Medulla oblongata (tissue), 1 donor: Measurements from ENCODE around the gene PHC2.
A peak's percentile ranks its signal among the peaks of the same experiment; 100 is the strongest.

Experiments used
- DNase-seq: peaks from one replicate; pipeline ENCODE4 v3.0.0-alpha.2; 2015; ENCODE audit errors: extremely low spot score

Gene PHC2

DNA sequence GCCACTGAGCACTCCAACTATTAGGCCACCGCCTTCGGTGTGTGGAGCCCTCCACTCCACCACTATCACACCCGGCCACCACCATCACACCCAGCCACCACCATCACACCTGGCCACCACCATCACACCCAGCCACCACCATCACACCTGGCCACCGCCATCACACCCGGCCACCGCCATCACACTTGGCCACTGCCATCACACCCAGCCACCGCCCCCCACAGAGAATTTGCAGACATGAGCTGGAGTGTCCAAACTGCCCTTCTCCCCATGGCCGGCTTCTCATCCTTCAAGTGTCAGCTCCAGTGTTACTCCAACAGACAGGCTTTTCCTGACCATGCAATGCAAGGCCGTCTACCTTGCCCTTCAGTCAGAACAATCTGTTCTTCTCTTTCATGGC lies 59.6 kb downstream of the PHC2 start:
- DNase-seq, result no peak

DNA sequence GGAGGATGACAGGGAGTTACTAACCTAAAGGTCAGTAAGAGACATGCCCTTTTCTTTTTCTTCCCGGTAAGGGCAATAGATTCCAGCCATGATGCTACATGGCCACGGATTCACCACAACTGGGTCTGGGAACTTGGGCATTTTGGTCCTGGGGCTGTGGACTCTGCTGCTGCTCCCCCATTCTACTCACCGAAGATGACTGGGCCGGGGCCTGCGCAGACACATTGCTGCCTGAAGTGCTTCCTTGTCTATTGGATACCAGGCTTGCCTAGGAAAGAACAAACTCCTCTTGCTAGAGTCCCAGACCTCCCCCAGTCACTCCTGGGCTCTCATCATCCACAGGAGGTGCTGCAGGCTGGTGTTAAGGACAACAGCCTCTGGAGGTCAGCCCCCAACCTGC lies 60.1 kb downstream of the PHC2 start:
- DNase-seq, result no peak

DNA sequence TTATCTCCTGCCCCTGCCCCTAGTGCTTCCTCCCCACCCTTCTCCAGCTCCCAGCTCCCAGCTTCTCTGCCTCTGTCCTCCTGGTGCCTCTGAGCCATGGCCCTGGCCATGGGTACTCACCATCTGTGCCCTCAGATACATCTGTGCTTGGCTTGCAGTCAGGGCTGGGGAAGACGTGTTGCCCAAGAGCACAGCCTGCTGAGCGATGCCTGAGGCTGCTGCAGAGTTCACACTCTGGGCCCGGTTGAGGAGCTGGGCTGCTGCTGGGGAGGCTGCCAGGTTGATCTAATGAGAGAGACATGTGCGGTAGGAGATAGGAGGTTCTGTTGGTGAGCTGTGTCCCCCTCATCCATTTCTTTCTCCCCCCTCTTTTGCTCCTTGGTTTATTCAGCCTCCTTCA lies 60.6 kb downstream of the PHC2 start:
- DNase-seq, result no peak

DNA sequence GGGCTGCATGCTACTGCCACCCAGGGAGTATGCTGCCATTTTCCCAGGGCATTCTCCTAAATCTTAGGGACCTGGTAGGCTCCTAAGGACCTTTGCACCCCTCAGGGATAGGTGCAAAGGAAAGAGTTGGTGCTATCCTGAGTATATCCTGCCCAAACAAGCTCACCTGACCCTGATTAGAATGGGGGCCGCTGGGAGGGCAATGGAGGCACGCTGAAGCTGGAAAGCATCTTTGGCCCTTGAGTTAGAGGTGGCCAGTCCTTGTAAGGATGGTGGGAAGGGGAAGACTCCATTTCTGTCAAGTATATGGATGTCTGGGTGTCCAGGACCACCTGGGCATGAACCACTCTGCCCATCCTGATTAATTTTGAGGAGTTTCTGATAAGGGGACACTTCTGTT lies 61.1 kb downstream of the PHC2 start:
- no peak for DNase-seq

DNA sequence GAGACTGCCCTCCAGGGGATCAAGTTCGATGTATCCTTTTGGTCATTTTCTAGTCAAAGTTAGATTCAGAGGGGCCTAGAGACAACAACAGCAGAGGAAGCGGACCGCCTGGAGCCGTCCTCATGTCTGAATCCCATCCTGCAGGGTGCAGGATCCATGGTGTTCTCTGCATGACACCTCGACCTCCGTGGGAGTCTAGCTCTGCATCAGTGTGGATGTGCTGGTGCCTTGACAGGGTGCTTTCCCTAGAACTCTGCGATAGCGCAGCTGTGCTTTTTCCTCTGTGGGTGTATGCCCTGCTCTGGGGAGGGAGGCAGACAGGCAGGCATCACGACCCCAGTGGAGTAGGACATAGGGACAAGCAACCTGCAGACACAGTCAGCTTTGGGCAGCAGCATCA lies 61.8 kb downstream of the PHC2 start:
- DNase-seq, result no peak

DNA sequence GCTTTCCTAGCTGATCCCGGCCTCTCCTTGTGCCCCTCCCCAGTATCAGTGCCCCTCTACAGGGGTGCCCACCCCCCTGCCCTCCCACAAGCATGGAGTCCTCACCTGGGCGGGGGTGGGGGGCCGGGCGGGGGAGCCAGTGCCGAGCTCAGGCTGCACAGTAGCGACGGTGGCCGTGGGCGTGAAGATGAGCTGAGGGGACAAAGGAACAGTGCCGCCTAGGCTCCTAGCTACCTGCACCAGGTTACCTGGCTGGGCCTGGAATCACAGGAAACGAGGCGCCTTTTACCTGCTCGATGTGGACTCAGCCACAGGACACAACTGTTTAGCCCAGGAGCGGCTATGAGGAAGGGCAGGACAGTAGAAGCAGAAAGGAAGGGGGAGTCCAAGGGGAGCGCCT lies 62.5 kb downstream of the PHC2 start:
- no peak for DNase-seq

DNA sequence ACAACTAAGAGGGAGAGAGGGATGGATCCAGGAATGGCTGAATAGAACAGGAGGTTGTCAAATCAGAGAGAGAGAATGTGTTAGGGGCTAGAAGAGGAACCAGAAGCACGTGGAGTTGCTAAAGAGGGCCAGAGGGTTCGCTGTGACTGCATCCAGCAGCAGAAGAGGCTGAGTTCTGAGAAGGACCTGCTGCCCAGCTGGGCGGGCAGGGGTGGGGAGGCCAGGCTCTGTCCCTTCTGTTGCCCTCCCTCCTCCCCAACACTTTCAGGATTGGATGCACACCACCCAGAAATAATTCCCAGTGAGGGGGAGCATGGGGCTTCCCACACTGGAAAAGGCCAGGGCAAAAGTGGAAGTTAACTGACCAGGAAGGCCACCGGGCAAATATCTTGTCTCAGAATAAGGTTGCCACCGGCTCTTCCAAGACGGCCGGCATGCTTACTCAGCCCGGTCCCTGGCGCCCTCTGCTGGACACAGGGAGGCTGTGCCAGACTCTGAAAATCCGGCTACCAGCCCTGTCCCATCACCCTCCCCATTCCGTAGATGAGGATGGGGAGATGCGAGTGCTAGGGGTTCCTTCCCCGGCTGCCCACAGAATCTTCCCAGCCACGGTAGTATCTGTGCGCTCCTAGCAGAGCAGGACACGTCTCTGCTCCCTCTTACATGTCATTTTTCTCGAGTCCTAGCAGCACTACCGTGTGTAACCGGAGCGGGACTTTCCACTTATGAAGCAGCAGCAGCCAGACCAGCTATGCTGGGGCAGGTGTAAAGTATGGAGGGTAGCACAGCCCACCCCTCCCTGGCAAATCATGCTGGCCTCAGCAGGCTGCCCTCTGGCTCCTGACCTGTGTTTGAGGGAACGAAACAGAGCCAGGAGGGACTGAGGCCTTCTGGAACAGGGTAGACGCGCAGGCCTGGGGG lies 63.1 kb downstream of the PHC2 start:
- peak; percentile 96 for DNase-seq

DNA sequence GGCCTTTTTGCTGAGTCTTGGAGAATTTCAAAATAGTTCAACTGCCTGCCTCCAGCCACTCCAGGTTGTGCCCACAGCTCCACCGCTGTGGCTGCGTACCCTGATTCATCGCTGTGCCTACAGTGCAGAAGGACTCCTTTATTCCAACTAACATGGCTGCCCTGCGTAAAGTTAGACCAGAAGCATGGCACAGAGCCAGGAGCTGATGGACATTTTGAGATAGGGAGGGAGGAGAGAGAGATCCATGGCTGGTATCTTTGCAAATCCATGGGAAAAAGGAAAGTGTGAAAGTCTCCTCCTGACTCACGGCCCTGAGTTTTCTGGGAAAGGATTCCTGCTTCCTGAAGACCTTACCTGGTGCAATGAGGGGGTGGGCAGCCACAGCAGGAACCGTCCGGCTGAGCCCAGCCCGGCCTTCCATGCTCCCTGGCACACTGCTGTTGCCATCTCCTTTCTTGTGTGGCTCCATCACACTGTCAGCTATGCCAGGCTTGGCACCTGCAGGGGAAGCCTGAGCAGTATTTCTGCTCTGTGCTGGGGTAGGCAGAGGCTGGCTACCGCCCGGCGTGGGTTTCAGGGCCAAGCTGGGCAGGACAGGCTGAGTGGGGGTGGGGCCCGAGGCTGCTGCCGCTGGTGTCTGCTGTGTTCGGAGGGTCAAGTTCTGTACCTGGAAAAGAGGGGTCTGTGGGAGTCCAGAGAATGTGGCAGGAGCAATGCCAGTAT lies 64.0 kb downstream of the PHC2 start:
- no peak for DNase-seq

DNA sequence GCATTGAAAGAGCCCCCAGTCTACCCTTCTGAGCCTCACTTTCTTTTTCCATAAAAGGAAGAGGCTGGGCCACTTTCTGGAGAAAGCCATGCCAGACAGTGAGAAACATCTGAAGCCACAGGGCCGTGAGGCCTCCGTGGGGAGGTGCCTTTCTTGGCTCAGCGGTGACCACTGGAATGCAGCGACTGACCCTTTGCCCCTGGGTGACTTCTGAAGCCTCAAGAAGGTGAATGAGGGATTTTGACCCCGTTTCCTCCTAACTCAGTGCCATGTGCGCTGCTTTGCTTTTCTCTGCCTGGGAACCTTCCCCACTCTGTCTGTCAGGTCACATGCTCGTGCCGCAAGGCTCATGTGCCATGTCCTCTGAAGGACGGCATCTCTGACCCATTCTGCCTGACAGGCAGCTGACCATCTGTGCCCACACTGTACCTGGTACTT lies 65.3 kb downstream of the PHC2 start:
- DNase-seq, result peak; percentile 58

DNA sequence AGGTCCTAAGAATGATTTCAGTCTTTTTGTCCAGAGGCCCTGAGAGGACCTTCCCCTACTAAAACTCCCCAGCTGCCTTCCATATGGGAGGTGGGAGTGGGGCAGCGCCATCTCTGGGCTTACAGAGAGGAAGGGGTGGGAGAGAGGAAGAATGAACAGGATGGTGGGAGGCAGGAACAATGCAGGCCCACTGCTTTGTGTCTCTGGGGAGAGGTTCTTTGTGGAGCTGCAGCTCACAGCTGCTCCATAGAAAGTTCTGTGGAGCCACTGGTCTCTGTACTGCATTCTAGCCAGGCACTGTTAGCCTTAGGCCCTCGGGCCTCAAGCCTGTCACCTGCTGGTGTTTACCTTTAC lies 66.4 kb downstream of the PHC2 start:
- DNase-seq, result no peak

DNA sequence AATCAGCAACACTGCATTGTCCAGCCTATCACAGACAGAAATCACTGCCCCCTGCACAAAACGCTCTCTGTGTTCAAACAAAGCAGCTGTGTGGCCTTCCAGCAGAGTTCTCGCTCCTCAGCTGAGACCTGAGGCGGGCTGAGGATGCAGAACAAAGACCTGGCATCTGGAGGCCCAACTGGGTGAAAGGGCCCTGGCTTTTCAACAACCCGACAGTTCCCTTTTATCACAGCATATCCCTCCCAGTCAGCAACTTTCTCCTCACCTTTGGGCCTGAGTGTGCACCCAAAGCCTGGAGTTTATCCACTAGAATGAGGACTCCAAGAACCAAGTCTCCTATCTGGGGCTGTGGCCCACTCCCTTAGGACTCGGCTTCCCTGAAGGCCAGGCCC lies 67.4 kb downstream of the PHC2 start:
- peak; percentile 92 for DNase-seq

DNA sequence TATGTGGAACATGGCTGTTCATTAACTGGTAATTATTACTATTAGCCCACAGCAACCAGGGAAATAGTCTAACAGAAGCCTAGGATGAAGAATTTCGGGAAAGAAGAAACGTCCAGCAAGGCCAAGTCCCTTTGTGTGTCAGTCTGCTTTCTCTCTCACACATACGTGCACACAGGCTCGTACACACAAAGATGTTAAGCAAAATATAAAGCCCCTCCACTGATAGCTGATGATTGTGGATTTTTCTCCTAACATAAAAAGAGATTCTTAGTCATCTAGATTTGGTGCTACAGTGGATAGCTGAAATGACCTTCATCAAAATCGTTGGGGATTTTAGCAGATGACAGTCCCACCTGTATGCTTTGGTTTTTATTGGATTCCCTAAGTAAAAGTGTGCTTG lies 67.9 kb downstream of the PHC2 start:
- DNase-seq, result no peak

DNA sequence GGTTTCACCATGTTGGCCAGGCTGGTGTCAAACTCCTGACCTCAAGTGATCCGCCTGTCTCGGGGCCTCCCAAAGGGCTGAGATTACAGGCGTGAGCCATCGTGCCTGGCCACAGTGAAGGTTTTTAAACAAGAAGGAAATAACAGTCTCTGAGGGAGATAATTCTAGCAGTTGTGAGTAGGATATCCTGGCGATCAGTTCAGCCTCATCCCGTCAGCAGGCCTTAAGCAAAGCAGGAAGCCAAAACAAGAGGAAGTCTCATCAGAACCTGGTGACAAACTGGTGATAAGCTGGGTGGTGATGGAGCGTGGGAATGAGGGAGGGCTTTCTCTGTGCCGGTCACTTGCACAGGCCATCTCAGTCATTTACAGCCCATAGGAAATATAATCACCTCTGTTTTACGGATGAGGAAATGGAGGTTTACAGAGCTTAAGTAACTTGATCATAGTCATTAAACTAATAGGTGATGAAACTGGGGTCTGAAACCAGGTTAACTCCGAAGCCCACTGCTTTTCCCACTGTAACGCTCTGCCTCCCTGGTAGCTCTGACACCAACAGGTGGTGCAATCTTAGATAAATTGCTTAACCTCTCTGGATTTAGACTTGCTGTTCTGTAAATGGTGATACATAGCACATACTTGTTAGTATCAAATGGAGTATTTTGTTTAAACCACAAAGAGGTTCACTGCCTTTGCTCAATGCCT lies 69.2 kb downstream of the PHC2 start:
- DNase-seq, result peak; percentile 72

DNA sequence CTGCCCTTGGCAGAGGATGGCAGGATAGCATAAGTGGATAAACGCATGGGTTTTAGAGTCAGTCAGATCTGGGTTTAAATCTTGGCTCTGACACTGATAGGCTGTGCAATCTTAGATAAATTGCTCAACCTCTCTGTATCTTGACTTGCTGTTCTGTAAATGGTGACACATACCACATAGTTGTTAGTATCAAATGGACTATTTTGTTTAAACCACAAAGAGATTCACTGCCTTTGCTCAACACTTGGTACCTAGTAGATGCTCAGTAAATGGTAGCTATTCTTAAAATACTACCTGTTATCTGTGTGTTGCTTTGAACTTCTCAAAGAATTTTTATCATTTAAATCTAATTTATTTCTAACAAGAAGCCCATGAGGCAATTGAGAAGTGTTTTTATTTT lies 70.5 kb downstream of the PHC2 start:
- no peak for DNase-seq

DNA sequence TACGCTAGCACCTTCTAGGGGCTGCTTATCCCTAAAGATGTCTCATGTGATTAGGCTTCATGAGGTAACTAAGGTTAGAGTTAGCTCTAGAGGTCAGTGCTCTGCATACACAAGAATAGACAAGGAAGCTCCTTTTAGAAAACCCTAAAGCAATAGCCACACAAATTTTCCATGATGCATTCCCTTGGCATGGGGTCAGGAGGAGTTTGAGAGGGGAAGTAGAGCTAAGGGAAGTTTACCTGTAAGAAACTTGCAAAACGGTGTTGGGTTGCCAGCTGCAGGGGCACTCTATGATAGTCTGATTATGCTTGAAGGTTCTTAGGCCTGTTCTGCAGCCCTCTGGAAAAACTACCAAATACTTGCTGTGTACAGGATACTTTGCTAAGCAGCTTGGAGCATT lies 71.0 kb downstream of the PHC2 start:
- DNase-seq, result no peak

DNA sequence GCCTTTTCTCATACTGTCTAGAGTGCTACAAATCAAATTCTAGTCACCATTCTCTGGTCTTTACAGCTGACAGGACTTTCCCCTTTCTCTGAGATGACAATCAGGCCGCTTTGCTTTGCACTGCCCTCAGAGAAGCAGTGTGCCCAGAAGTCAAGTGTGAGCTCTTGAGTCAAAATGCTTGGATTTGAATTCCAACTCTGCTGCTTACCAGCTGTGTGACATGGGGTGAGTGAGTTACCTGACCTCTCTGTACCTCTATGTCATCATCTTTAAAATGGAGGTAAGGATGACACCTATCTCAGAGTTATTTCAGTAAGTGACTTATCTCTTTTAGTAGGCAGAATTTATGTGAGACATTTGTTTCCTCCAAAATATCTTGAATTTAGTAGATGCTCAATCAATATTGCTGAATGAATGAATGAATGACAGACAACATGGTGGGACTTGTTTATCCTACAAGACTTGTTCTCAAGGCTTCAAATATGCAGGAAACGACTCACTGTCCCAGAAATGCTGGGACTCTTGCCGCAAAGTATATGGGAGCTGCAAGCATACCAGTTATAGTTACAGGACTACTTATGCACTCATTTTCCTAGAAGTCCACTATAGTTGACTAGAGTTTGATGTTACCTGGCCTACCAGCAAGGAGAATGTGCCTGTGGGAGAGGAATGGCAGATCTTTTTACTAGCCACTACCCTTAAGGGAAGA lies 71.9 kb downstream of the PHC2 start:
- peak; percentile 70 for DNase-seq

DNA sequence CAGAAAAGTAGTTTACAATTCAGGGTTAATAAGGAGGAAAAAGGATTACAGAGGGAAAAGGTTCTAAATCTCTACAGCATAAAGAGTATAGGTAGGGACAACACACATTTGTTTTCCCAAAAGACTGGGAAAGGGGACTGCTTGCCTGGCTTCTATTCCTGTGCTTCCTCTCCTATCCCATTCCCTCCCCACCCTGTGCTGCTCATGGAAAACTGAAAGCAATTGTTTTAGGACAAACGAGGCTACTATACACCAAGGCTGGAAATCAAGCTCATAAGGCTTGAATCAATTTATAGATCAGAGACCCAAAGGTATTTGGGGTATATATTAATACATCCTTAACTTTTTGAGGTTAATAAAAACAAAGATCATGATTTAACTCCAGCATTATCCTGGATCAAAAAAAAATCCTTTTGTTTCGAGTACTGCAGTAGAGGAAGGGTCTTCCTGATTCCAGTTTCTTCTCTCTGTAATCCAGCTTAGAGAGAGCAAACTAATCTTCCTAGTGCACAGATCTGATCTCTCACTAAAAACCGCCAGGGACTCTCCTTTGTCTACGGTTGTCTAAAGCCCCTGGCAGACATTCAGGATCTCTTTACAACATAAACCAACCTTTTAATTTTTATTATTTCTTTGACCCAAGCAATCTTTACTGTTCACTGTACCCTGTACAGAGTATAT lies 72.6 kb downstream of the PHC2 start:
- DNase-seq, result peak; percentile 79

DNA sequence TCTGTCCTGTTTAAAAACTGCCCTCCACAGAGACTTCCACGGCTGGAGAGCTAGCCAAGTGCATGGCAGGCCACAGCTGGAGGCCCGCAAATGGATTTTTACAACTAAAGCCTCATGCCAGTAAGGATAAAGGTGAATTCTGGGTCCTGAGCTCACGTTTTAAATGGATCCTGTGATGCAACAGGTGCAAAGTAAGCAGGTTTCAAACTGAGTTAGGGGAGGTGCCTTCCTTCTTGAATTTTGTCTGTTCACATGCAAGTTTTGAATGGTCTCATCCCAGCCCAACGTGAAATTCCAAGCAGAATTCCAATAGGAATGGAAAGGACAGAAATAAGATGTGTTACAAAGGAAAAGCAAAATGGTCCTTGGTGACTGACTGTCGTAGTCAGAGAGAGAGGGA lies 73.8 kb downstream of the PHC2 start:
- no peak for DNase-seq

DNA sequence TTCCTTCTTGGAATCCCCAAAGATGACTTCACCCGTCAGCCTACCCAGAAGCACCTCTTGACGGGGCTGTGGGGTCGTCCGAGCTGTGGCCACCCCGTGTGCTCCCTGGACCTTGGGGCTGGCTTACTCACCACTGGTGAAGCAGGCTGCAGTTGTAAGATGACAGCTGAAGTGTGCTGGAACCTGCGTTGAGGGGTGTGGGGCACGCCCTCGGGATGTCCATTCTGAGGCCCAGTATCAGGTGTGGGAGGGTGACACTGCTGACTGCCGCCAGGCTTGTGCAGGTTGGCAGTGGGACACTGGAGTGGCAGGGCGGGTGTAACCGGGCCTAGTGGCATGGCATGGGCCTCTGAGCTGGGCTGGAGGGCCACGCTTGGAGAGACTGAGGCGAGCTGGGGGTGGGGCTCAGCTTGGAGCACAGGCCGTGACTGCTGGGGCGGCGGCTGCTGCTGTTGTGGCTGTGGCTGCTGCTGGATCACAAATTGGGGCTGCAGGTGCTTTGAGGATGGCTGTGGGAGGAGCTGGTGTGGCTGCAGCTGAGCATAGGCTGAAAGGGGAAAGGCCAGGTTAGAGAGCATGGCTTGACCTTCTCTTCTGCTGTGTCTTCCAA lies 76.1 kb downstream of the PHC2 start:
- DNase-seq, result no peak

DNA sequence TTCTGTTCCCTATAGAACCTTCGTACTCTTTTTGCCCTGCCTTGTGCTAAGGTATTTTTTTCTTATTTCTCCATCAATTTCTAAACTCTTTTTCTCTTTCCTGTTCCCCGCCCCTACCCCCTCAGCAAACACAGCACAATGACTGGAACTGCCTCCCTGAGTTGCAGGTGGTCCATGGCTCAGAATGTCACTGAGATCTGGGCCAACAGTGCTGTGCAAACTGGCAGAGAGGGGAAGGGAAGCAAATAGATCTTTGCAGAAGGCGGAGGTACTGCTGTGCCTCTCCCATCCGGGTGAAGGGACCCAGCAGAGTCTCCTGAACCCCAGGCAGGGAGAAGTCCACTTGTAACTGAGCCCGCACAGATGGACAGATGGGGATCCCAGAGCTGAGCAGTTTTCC lies 77.4 kb downstream of the PHC2 start:
- DNase-seq, result no peak

DNA sequence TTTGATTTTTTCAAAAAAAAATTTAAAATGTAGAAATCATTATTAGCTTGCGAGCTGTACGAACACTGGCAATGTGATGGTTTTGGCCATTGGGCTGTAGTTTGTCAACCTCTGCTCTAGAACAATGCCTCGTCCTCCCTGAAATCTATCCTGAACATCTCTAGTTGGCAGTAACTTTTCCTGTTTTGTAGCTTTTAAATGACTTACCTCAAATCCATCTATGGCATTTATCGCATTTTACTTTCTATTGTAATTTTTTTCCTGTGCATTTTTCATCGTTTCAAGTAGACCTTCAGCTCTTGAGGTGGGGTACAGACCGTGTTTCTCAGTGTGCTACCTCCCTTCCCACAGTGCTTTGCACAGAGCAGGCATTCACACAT lies 79.6 kb downstream of the PHC2 start:
- no peak for DNase-seq
